A549 treated with dexamethasone at 1 μM for 4 hours (cell line): Measurements from ENCODE around the gene SH3BP5L. TPM values are rescaled to one million over a fixed set of nuclear protein-coding genes. Genes with fewer than 3 reads are reported as not detected.

Experiments used
- total RNA-seq: library from RNA; stranded (reverse); fragments of 200-300 nt; extraction: Qiagen RNA extraction; gene quantifications from 5 replicates; pipeline ENCODE4 v1.2.3, GENCODE V29; 2022

SH3BP5L gene
- total RNA-seq, result 16.8 to 25.6 TPM (median 22.6 TPM) in 5 replicates

GRCh38 chr1:248825909-248826760 lies at the start of gene SH3BP5L:
Gene SH3BP5L (minus strand): TSS chr1:248825915. CDS start chr1:248824935, 980 bp downstream.

DNA sequence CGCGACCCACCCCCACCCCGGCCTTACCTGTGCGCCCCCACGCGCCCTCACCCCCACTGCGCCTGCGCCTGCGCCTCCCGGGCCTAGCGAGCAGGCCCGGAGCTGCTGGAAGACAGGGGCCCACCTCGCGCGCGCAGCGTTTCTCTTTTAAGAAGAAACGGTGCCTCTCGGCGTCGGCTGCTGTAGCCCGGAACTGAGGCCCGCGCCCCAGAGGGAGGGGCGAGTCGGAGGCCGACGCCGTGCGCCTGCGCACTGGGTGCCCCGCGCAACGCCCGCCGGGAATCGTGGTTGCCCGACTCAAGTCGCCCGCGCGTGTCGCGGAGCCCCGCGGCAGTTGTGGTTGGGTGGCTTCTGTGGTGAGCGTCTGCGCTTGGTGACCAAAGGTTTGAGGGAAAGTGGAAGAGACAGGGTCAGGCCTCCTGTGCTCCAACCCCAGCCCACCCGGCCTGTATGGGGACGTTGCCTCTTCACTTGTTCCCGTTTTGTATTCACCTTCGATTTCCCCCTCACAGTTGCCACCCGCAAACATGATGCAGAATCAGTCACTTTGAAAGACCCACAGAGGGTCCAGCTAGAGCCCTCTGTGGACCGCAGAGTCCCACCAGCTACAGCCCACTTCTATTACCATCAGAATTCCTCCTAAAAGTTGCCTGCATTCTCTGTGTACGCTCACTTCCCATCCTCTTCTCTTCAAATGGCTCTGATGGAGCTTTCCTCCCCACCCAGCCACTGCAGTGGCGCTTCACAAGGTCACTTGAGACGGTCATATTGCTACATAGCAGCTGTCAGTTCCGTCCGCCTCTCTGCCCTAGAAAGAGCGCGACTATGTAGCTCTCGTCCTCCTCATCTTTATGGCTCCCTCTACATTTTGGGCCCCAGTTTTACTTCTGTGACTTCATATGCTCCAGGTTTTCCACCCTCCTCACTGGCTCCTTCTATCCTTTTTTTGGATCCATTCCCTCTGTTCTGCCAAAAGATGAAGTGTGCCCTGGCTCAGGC lies 33.5 kb upstream of the SH3BP5L start, which contains the start of gene ZNF692:
Gene ZNF692, minus strand, starts transcription at position 195 of the 999 bp plus-strand sequence. CDS start 776 bp downstream, outside the sequence.

GRCh38 chr1:248837781-248838356 lies 12.2 kb upstream of the SH3BP5L start, which contains the start of gene ZNF672:
Gene ZNF672 (plus strand): TSS chr1:248838224. CDS start chr1:248847275, 9,051 bp downstream.

Other genes starting within 250 kb of the SH3BP5L start
- gene OR2T10, start 228.2 kb downstream of the SH3BP5L start, total RNA-seq, result not detected in 5 replicates
- gene OR2T11, start 190.8 kb downstream of the SH3BP5L start, total RNA-seq, result not detected in 5 replicates
- gene OR2T35, start 180.6 kb downstream of the SH3BP5L start, total RNA-seq, result not detected in 5 replicates
- not detected in 5 replicates for gene OR2T27, start 170.4 kb downstream of the SH3BP5L start, total RNA-seq
- not detected in 5 replicates for gene OR14I1, start 123.1 kb downstream of the SH3BP5L start, total RNA-seq
- gene LYPD8, start 70.2 kb downstream of the SH3BP5L start, total RNA-seq, result 0.08 to 0.12 TPM (median 0.11 TPM) in 4 of 5 replicates, not detected in the other
- 13.6 to 19.5 TPM (median 17.6 TPM) in 5 replicates for gene ZNF672, start 12.3 kb upstream of the SH3BP5L start, total RNA-seq
- gene ZNF692, start 33.2 kb upstream of the SH3BP5L start, total RNA-seq, result 8.8 to 21.1 TPM (median 16.2 TPM) in 5 replicates
- gene PGBD2, start 80.3 kb upstream of the SH3BP5L start, total RNA-seq, result 3.1 to 4.5 TPM (median 3.3 TPM) in 5 replicates